HG03280 (cell line): ENCODE measurements around the gene TRUB2.
"Not testable (repeated sequence)": the region's sequence is repeated elsewhere in the genome, so short reads cannot be mapped to it uniquely, and the experiment has no call there.

Experiments used
- ATAC-seq: cut with Tn5 transposase; IDR thresholded peaks from one replicate; pipeline ENCODE4 v1.9.1; 2021; ENCODE audit warnings: mild to moderate bottlenecking, moderate library complexity; ENCODE audit not compliant: unreplicated experiment

TRUB2 gene

GRCh38 chr9:128298535-128299482 is 23.4 kb downstream of the TRUB2 start:
- no peak for ATAC-seq

DNA sequence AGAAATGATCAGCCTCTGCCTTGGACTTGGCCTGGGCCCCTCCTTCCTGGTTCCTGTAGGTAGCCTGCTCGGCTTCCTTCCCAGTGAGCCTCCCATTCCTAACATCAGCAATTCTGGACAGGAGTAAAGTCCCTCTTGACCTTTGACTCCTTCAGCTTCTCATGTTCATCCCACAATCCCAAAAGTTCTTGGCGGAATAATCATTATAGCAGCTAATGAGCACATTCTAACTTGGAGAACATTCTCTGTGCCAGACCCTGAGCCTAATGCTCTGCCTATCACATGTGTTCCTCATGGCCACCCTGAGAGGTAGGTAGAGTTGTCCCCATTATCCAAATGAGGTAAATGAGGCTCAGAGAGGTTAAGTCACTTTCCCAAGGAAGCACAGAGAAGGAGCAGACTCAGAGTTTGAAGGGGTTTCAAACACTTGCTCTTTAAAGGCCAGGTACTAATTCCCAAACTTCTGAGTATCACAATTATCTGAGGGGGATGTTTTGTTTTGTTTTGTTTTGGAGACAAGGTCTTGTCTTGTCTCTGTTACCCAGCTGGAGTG is 24.9 kb downstream of the TRUB2 start:
- no peak for ATAC-seq

DNA sequence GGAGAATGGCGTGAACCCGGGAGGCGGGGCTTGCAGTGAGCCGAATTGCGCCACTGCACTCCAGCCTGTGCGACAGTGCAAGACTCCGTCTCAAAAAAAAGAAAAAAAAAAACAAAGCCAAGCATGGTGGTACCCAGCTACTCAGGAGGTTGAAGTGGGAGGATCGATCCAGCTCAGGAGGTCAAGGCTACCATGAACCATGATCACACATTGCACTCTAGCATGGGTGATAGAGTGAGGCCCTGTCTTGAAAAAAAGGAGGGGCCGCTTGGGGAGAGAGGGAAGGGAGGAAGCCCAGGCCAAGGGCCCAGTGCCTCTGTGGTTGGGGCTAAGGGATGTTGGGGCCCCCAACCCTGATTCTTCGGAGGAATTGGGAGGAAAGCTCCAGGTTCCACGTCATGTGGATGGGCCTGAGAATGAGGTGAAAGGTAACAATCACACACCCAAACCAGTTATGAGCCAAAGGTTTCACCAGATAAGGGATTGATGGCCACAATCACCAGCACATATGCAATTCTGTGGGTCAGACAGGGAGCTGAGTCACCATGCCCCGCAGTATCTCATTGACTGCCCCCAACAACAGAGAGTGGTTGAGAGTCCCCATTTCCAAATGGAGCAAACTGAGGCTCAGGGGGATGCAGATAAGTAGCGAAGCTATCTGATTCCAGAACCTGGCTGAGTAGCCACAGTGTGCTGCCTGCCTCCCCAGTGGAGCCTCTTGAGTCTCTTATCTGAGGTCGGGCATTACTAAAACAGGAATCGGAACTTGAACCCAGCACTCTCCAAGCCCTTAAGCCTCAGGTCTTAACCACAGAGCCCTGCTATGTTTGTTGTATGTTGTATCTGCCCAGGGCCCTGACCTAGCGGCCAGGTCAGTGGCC is 25.7 kb downstream of the TRUB2 start:
- ATAC-seq: no peak

DNA sequence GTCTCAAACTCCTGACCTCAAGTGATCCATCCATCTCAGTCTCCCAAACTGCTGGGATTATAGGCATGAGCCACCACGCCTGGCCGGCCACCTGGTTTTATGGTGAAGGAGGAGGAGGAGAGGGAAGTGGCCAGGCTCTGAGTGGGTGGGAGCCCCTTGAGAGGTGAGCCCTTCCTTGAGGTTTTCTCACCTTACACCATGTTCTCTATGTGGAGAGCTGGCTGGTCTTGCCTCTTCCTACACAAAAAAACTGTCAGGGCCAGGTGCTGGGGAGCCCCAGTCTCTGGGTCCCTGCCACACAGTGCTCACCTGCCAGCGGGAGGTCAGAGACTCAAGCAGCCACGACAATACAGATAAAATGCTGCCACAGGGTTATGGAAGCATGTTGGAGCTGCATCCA is 28.1 kb downstream of the TRUB2 start:
- no peak for ATAC-seq

DNA sequence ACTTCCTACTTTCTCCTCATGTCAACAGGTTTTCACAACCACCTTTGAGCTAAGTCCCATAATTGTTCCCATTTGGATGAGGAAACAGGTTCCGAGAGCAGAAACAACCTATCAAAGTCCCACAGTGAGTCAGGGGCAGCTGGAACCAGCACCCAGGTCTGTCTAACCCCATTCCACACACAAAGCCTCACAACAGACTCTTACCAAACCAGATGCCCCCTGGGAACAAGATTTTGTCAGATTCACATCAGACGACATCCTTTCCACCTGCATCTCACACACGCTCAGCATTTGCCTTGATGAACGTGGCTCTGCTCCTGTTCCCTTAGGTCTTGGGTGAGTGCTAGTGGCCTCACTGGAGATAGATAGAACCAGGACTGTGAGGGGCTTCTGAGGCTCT is 29.2 kb downstream of the TRUB2 start:
- ATAC-seq: no peak

DNA sequence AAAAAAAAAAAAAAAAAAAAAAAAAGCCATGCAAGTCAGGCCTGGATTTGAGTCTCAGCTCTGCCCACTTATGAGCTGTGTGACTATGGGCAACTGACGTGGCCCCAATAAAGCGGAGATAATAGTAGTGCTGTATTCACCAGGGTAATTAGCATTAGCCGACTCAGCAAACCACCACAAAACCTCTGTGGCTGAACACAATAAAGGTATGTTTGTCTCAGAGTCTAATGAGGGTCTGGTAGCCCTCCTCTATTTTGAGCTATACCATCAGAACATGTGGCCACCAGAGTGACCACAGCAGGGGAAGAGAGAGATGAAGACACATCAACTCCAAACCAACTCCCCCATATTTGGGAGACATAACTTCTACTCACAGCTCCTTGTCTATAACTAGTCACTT is 30.2 kb downstream of the TRUB2 start:
- no peak for ATAC-seq

GRCh38 chr9:128288273-128289004 is 33.8 kb downstream of the TRUB2 start:
- no peak for ATAC-seq

- no peak for ATAC-seq
Measured at GRCh38 chr9:128286440-128286839, 35.8 kb downstream of the TRUB2 start.

GRCh38 chr9:128285033-128285784 is 37.0 kb downstream of the TRUB2 start:
- ATAC-seq: no peak

DNA sequence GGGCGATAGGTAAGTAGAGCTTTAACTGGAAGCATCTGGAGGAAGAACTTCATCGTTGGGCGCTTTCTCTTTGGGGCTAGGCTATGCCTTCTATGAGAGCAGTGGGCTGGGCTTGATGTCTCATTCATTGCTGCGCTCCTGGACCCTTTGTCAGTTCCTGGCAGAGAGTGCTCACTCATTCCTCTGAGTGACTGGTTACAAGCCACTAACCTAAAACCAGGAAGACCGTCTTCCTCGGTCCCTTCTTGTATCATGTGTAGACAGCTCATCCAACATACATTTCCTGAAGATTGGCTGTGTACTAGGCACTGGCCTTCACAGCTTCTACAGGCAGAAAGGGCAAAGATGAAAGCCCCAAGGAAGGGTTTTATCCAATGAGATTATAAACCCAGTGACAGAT is 39.7 kb downstream of the TRUB2 start:
- ATAC-seq: no peak

GRCh38 chr9:128280084-128280622 is 42.1 kb downstream of the TRUB2 start:
- ATAC-seq: no peak

GRCh38 chr9:128279088-128280073 is 42.9 kb downstream of the TRUB2 start:
- ATAC-seq: not testable (repeated sequence)

GRCh38 chr9:128276574-128277270 is 45.5 kb downstream of the TRUB2 start:
- no peak for ATAC-seq

GRCh38 chr9:128276008-128276573 is 46.2 kb downstream of the TRUB2 start, which contains the start of gene SWI5:
Gene SWI5, plus strand, starts transcription at chr9:128276276.
- ATAC-seq: peak; percentile 93

DNA sequence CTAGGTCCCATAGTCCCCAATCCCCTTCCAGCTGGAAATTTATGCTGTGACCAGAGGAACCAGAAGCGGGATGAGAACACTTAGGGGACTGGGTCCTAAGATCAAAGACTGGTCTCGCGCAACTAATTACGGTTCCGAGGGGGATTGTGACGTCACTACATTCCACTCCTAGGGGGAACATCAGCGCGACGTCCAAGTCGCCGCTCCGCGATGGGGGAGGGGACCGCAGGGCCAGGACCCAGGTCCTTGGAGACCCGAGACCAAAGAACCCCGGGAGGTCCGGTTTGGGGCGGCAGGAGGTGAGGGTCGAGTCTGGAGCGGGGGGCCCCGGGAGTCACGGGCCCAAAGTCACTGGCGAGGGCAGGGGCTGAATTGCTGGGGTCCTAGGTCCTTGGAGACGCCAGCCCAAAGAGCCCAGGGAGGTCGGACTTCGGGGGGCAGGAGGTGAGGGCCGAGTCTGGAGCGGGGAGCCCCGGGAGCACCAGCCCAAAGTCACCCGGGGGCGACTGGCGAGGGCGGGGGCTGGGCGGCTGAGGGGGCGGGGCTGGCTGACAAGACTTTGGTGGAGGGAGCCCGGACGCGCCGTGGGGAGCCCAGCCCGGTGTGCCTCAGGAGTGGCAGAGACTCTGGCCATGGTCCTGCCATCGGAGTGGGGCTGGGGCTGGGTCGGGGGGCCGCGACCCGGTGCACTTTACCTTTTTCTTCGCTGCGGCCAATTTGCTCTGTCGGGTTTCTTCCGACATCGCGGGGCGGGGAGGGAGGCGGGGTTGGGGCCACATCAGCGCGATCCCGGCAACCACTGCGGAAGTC is 46.8 kb downstream of the TRUB2 start, which contains the start of gene GOLGA2:
TSS of gene GOLGA2 (minus strand) at position 810 of the 810 bp plus-strand sequence. CDS start at position 779, 31 bp downstream.
- peak; percentile 57 for ATAC-seq

DNA sequence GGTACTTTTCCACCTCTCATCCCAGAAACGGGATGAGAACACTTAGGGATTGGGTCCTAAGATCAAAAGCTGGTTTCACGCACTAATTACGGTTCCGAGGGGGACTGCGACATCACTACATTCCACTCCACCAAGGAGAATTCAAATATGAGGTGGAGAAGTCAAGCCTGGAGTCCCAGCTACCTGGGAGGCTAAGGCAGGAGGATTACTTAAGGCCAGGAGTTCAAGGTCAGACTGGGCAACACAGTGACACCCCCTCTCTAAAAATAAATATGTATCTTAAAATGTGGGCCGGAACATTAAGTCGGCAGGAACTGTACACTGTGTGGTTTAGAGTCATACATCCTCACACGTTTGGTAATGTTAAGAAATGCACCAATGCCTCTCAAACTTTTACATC is 48.0 kb downstream of the TRUB2 start:
- ATAC-seq: no peak

- ATAC-seq: no peak
Measured at GRCh38 chr9:128271512-128271911, 50.7 kb downstream of the TRUB2 start.
